Neural cell (in vitro differentiated cells): ENCODE results near the gene TRIM44. TPM values are rescaled to one million over a fixed set of nuclear protein-coding genes. Genes with fewer than 3 reads are reported as not detected.
"Not testable (repeated sequence)": the region's sequence is repeated elsewhere in the genome, so short reads cannot be mapped to it uniquely, and the experiment has no call there.

Experiments
- H2AFZ ChIP-seq: fragments of 200-600, 300-800 bp; sonication (generic), shearing (Covaris generic); 2 replicates; pipeline ENCODE4 v1.6.0; 2014; ENCODE audit warnings: low read depth, mild to moderate bottlenecking, antibody characterized with exemption, low read length, moderate library complexity
- H3F3A ChIP-seq: fragments of 200-600 bp; shearing (Covaris generic); 2 replicates; pipeline ENCODE4 v1.6.1; 2016; ENCODE audit warnings: mild to moderate bottlenecking, moderate library complexity, mixed read lengths, antibody characterized with exemption, low read length; ENCODE audit not compliant: insufficient read depth, poor library complexity, severe bottlenecking
- H3K27ac ChIP-seq: fragments of 200-600, 300-800 bp; sonication (generic), shearing (Covaris generic); 2 replicates; pipeline ENCODE4 v1.5.1; 2014; ENCODE audit warnings: mild to moderate bottlenecking, low read length, moderate library complexity
- H3K27me3 ChIP-seq: fragments of 300-800, 200-600 bp; sonication (generic), shearing (Covaris generic); 2 replicates; pipeline ENCODE4 v1.6.0; 2014; ENCODE audit warnings: mild to moderate bottlenecking, low read depth, low read length, moderate library complexity; ENCODE audit not compliant: insufficient read depth
- H3K36me3 ChIP-seq: fragments of 300-800, 200-600 bp; sonication (generic), shearing (Covaris generic); 2 replicates; pipeline ENCODE4 v1.5.1; 2014; ENCODE audit warnings: mild to moderate bottlenecking, antibody characterized with exemption, low read length, moderate library complexity; ENCODE audit not compliant: insufficient read depth
- H3K4me2 ChIP-seq: fragments of 300-800, 200-600 bp; sonication (generic), shearing (Covaris generic); 2 replicates; pipeline ENCODE4 v1.6.0; 2014; ENCODE audit warnings: mild to moderate bottlenecking, low read length
- H3K4me3 ChIP-seq: fragments of 300-800, 200-600 bp; sonication (generic), shearing (Covaris generic); 2 replicates; pipeline ENCODE4 v1.5.1; 2014; ENCODE audit warnings: mild to moderate bottlenecking, low read length, moderate library complexity
- H3K79me2 ChIP-seq: fragments of 200-600 bp; shearing (Covaris generic); replicated peaks from 2 replicates; pipeline ENCODE4 v1.6.0; 2014; ENCODE audit warnings: mild to moderate bottlenecking, low read length, moderate library complexity; ENCODE audit not compliant: insufficient read depth
- H3K9ac ChIP-seq: fragments of 300-800, 200-600 bp; sonication (generic), shearing (Covaris generic); 2 replicates; pipeline ENCODE4 v1.6.1; 2016; ENCODE audit warnings: mild to moderate bottlenecking, low read length, mixed read lengths
- H3K9me2 ChIP-seq: fragments of 200-600 bp; shearing (Covaris generic); 2 replicates; pipeline ENCODE4 v1.6.1; 2016; ENCODE audit warnings: mild to moderate bottlenecking, low read length, mixed read lengths; ENCODE audit not compliant: insufficient read depth
- H3K9me3 ChIP-seq: fragments of 200-600, 300-800 bp; sonication (generic), shearing (Covaris generic); 2 replicates; pipeline ENCODE4 v1.6.1; 2016; ENCODE audit warnings: mild to moderate bottlenecking, mixed run types, low read length, moderate library complexity, mixed read lengths
- H4K20me1 ChIP-seq: fragments of 200-600 bp; shearing (Covaris generic); 2 replicates; pipeline ENCODE4 v1.6.1; 2016; ENCODE audit warnings: mild to moderate bottlenecking, mixed run types; ENCODE audit not compliant: insufficient read depth
- CTCF ChIP-seq: fragments of 450-650 bp; IDR thresholded peaks from 2 replicates; pipeline ENCODE4 v1.5.1; 2014; ENCODE audit warnings: antibody characterized with exemption, mild to moderate bottlenecking, moderate library complexity; ENCODE audit not compliant: poor library complexity, severe bottlenecking
- EP300 ChIP-seq: fragments of 450-650 bp; conservative IDR thresholded peaks from 2 replicates; pipeline ENCODE4 v1.6.1; 2014; ENCODE audit warnings: antibody characterized with exemption, mild to moderate bottlenecking, moderate library complexity; ENCODE audit not compliant: poor library complexity, severe bottlenecking
- EZH2 ChIP-seq: fragments of 200-600, 300-800 bp; shearing (Covaris generic), sonication (generic); IDR thresholded peaks from 2 replicates; pipeline ENCODE4 v1.6.1; 2014; ENCODE audit warnings: antibody characterized with exemption, low read length, borderline replicate concordance, mild to moderate bottlenecking; ENCODE audit not compliant: insufficient read depth, poor library complexity, severe bottlenecking
- MXI1 ChIP-seq: fragments of 450-650 bp; conservative IDR thresholded peaks from 2 replicates; pipeline ENCODE4 v1.6.1; 2014; ENCODE audit warnings: antibody characterized with exemption, mild to moderate bottlenecking; ENCODE audit not compliant: poor library complexity, severe bottlenecking
- POLR2AphosphoS5 ChIP-seq: IDR thresholded peaks from 2 replicates; pipeline ENCODE4 v1.6.1; 2012
- RAD21 ChIP-seq: fragments of 450-650 bp; conservative IDR thresholded peaks from 2 replicates; pipeline ENCODE4 v1.6.1; 2014; ENCODE audit warnings: antibody characterized with exemption, mild to moderate bottlenecking, moderate library complexity
- SMC3 ChIP-seq: fragments of 450-650 bp; conservative IDR thresholded peaks from 2 replicates; pipeline ENCODE4 v1.6.1; 2014; ENCODE audit warnings: antibody characterized with exemption, mild to moderate bottlenecking, moderate library complexity; ENCODE audit not compliant: poor library complexity
- TAF1 ChIP-seq: IDR thresholded peaks from 2 replicates; pipeline ENCODE4 v1.6.1; 2012; ENCODE audit warnings: low read depth
- polyA plus RNA-seq: library from polyadenylated mRNA; depleted of rRNA; stranded (reverse); fragments of >200 nt; gene quantifications from 2 replicates; pipeline ENCODE4 v1.2.3, GENCODE V29; 2014
- TF ChIP-seq, protein P1 (sequence below): IDR thresholded peaks from 2 replicates; pipeline ENCODE4 v1.6.1; 2012; ENCODE audit warnings: borderline replicate concordance

Gene TRIM44
- polyA plus RNA-seq, 1 donor from 2014 or later: 14.9 TPM

- no peaks in the 10 kb centered on the region for H4K20me1 ChIP-seq
- peaks cover 13% of the 10 kb centered on the region for H3K79me2 ChIP-seq
- H3K27me3 ChIP-seq: no peaks in the 10 kb centered on the region
- no peaks in the 10 kb centered on the region for H3F3A ChIP-seq
- no peaks in the 10 kb centered on the region for H3K36me3 ChIP-seq
- no peak for TF ChIP-seq TAF1
- TF ChIP-seq SMC3: peak; percentile 39
- peak; percentile 85 for TF ChIP-seq EP300
- TF ChIP-seq, protein P1, sequence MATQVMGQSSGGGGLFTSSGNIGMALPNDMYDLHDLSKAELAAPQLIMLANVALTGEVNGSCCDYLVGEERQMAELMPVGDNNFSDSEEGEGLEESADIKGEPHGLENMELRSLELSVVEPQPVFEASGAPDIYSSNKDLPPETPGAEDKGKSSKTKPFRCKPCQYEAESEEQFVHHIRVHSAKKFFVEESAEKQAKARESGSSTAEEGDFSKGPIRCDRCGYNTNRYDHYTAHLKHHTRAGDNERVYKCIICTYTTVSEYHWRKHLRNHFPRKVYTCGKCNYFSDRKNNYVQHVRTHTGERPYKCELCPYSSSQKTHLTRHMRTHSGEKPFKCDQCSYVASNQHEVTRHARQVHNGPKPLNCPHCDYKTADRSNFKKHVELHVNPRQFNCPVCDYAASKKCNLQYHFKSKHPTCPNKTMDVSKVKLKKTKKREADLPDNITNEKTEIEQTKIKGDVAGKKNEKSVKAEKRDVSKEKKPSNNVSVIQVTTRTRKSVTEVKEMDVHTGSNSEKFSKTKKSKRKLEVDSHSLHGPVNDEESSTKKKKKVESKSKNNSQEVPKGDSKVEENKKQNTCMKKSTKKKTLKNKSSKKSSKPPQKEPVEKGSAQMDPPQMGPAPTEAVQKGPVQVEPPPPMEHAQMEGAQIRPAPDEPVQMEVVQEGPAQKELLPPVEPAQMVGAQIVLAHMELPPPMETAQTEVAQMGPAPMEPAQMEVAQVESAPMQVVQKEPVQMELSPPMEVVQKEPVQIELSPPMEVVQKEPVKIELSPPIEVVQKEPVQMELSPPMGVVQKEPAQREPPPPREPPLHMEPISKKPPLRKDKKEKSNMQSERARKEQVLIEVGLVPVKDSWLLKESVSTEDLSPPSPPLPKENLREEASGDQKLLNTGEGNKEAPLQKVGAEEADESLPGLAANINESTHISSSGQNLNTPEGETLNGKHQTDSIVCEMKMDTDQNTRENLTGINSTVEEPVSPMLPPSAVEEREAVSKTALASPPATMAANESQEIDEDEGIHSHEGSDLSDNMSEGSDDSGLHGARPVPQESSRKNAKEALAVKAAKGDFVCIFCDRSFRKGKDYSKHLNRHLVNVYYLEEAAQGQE: peak; percentile 37
- TF ChIP-seq MXI1: peak; percentile 58
- no peak for TF ChIP-seq EZH2
- TF ChIP-seq CTCF: no peak
- TF ChIP-seq POLR2AphosphoS5: peak; percentile 58
- peak; percentile 14 for TF ChIP-seq RAD21
- no peaks in the 10 kb centered on the region for H3K9me3 ChIP-seq
- peak overlapping the region; percentile 46 for H3K4me3 ChIP-seq
- H3K4me2 ChIP-seq: peak overlapping the region; percentile 69
- H3K9me2 ChIP-seq: no peaks in the 10 kb centered on the region
- H3K27ac ChIP-seq: peak overlapping the region; percentile 76
- no peak overlapping the region for H2AFZ ChIP-seq
- peak overlapping the region; percentile 40 for H3K9ac ChIP-seq
Measured at GRCh38 chr11:35714882-35715627, 52.5 kb downstream of the TRIM44 start.

DNA sequence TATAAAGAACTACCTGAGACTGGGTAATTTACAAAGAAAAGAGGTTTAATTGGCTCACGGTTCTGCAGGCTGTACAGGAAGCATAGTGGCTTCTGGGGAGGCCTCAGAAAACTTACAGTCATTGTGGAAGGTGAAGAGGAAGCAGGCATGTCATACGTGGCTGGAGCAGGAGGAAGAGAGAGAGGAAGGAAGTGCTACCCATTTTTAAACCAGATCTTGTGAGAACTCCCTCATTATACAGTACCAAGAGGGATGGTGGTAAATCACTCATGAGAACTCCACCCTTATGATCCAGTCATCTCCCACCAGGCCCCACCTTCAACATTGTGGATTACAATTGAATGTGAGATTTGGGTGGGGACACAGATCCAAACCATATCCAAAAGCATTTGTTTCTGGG lies 53.1 kb downstream of the TRIM44 start:
- H3K9me3 ChIP-seq, H2AFZ ChIP-seq, H3K9me2 ChIP-seq, H3K36me3 ChIP-seq, H4K20me1 ChIP-seq, H3K27me3 ChIP-seq, H3F3A ChIP-seq: not testable (repeated sequence)
- Histone ChIP-seq H3K4me2 (peak overlapping the region; percentile 69), H3K4me3 (peak overlapping the region; percentile 46), H3K79me2 (peaks cover 19% of the 10 kb centered on the region), H3K27ac (peak overlapping the region; percentile 76), H3K9ac (peak overlapping the region; percentile 40)
